ENCODE data around the gene SIRT7.

- TF ChIP-seq, protein P1, sequence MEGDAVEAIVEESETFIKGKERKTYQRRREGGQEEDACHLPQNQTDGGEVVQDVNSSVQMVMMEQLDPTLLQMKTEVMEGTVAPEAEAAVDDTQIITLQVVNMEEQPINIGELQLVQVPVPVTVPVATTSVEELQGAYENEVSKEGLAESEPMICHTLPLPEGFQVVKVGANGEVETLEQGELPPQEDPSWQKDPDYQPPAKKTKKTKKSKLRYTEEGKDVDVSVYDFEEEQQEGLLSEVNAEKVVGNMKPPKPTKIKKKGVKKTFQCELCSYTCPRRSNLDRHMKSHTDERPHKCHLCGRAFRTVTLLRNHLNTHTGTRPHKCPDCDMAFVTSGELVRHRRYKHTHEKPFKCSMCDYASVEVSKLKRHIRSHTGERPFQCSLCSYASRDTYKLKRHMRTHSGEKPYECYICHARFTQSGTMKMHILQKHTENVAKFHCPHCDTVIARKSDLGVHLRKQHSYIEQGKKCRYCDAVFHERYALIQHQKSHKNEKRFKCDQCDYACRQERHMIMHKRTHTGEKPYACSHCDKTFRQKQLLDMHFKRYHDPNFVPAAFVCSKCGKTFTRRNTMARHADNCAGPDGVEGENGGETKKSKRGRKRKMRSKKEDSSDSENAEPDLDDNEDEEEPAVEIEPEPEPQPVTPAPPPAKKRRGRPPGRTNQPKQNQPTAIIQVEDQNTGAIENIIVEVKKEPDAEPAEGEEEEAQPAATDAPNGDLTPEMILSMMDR (conservative IDR thresholded peaks at IDR 0.05 in 1 of 2, IDR thresholded peaks at IDR 0.05 in 1 of 2; ENCODE audit: low read depth in 1 of 2, low read length in 2 of 2): no peak
- no peak for TF ChIP-seq EZH2 (IDR thresholded peaks at IDR 0.05; ENCODE audit: low read length, missing control alignments)
These were observed 48.6 kb upstream of the SIRT7 start for GRCh38 chr17:81966343-81967243.

Data from fibroblast of lung (primary cell).